DOHH2 (cell line): ENCODE data around the gene SRR.

Experiments
- CTCF ChIP-seq: fragments of 200-600 bp; sonication (generic); IDR thresholded peaks from one replicate; pipeline ENCODE4 v1.5.1; 2014; ENCODE audit warnings: antibody characterized with exemption, mild to moderate bottlenecking, low read depth, low read length; ENCODE audit not compliant: poor library complexity, severe bottlenecking
- EZH2phosphoT487 ChIP-seq: fragments of 200-600 bp; sonication (generic); IDR thresholded peaks from 2 replicates; pipeline ENCODE4 v1.6.1; 2017; ENCODE audit warnings: borderline replicate concordance, mild to moderate bottlenecking, antibody characterized with exemption, low read length, moderate library complexity, mixed read lengths

- no peak for TF ChIP-seq CTCF
- no peak for TF ChIP-seq EZH2phosphoT487
These were observed 36.9 kb upstream of the SRR start for GRCh38 chr17:2266865-2267228.
